H9 (cell line): ENCODE data around the gene CAMK1. TPM values are rescaled to one million over a fixed set of nuclear protein-coding genes. Genes with fewer than 3 reads are reported as not detected.

Experiments used
- DNase-seq: peaks from one replicate; pipeline ENCODE4 v3.0.0-alpha.2; 2017
- H2AFZ ChIP-seq: one replicate; pipeline ENCODE4 v1.6.1; 2013; ENCODE audit warnings: mild to moderate bottlenecking, low read length, control low read depth, moderate library complexity
- H2AK5ac ChIP-seq: 2 replicates; pipeline ENCODE4 v1.6.1; 2013; ENCODE audit warnings: low read length, control low read depth, mixed read lengths; ENCODE audit not compliant: insufficient read length
- H2BK120ac ChIP-seq: one replicate; pipeline ENCODE4 v1.6.1; 2013; ENCODE audit warnings: low read depth, mild to moderate bottlenecking, low read length, control low read depth, inconsistent platforms; ENCODE audit not compliant: poor library complexity, severe bottlenecking
- H2BK12ac ChIP-seq: 2 replicates; pipeline ENCODE4 v1.6.1; 2013; ENCODE audit warnings: low read length, control low read depth, mixed read lengths, low read depth; ENCODE audit not compliant: insufficient read length
- H2BK15ac ChIP-seq: 2 replicates; pipeline ENCODE4 v1.6.1; 2013; ENCODE audit warnings: low read depth, low read length, control low read depth
- H2BK20ac ChIP-seq: one replicate; pipeline ENCODE4 v1.6.1; 2013; ENCODE audit warnings: low read depth, mild to moderate bottlenecking, low read length, control low read depth, inconsistent platforms; ENCODE audit not compliant: poor library complexity, severe bottlenecking
- H2BK5ac ChIP-seq: 2 replicates; pipeline ENCODE4 v1.6.1; 2013; ENCODE audit warnings: low read length, control low read depth, mixed read lengths; ENCODE audit not compliant: insufficient read length
- H3K14ac ChIP-seq: 2 replicates; pipeline ENCODE4 v1.6.1; 2013; ENCODE audit warnings: low read length, control low read depth; ENCODE audit not compliant: insufficient read depth
- H3K18ac ChIP-seq: 2 replicates; pipeline ENCODE4 v1.6.1; 2013; ENCODE audit warnings: low read depth, mild to moderate bottlenecking, mixed read lengths, low read length, control low read depth; ENCODE audit not compliant: insufficient read length
- H3K23ac ChIP-seq: 2 replicates; pipeline ENCODE4 v1.6.1; 2013; ENCODE audit warnings: low read length, control low read depth, mixed read lengths, low read depth; ENCODE audit not compliant: insufficient read length
- H3K23me2 ChIP-seq: 2 replicates; pipeline ENCODE4 v1.6.1; 2013; ENCODE audit warnings: low read depth, mild to moderate bottlenecking, mixed read lengths, low read length, control low read depth; ENCODE audit not compliant: insufficient read length, poor library complexity, severe bottlenecking
- H3K27ac ChIP-seq: 2 replicates; pipeline ENCODE4 v1.5.1; 2013; ENCODE audit warnings: low read length, control low read depth, mixed read lengths, low read depth; ENCODE audit not compliant: insufficient read length
- H3K27me3 ChIP-seq: 2 replicates; pipeline ENCODE4 v1.6.1; 2013; ENCODE audit warnings: low read length, control low read depth, inconsistent platforms; ENCODE audit not compliant: insufficient read depth
- H3K4ac ChIP-seq: 2 replicates; pipeline ENCODE4 v1.6.1; 2013; ENCODE audit warnings: low read depth, mild to moderate bottlenecking, control low read depth, inconsistent platforms, low read length, moderate library complexity
- H3K4me1 ChIP-seq: 2 replicates; pipeline ENCODE4 v1.6.1; 2013; ENCODE audit warnings: low read length, control low read depth, inconsistent platforms; ENCODE audit not compliant: insufficient read depth
- H3K4me2 ChIP-seq: 2 replicates; pipeline ENCODE4 v1.6.1; 2013; ENCODE audit warnings: low read length, control low read depth, mixed read lengths; ENCODE audit not compliant: insufficient read length, insufficient read depth
- H3K56ac ChIP-seq: 2 replicates; pipeline ENCODE4 v1.6.1; 2013; ENCODE audit warnings: low read depth, mild to moderate bottlenecking, mixed read lengths, low read length, control low read depth; ENCODE audit not compliant: insufficient read length
- H3K79me1 ChIP-seq: 2 replicates; pipeline ENCODE4 v1.6.1; 2013; ENCODE audit warnings: low read depth, mild to moderate bottlenecking, moderate library complexity, low read length, control low read depth, inconsistent platforms; ENCODE audit not compliant: insufficient read depth, poor library complexity, severe bottlenecking
- H3K79me2 ChIP-seq: 2 replicates; pipeline ENCODE4 v1.6.1; 2013; ENCODE audit warnings: low read length, control low read depth, inconsistent platforms; ENCODE audit not compliant: insufficient read depth
- H3K9ac ChIP-seq: 2 replicates; pipeline ENCODE4 v1.6.1; 2013; ENCODE audit warnings: low read length, control low read depth, mixed read lengths; ENCODE audit not compliant: insufficient read length; ENCODE audit errors: extremely low read depth
- H3K9me3 ChIP-seq: one replicate; pipeline ENCODE4 v1.6.1; 2013; ENCODE audit warnings: low read depth, low read length, inconsistent platforms; ENCODE audit not compliant: control insufficient read depth
- H3T11ph ChIP-seq: one replicate; pipeline ENCODE4 v1.6.1; 2013; ENCODE audit warnings: mild to moderate bottlenecking, low read length, control low read depth, inconsistent platforms
- H4K20me1 ChIP-seq: one replicate; pipeline ENCODE4 v1.6.1; 2013; ENCODE audit not compliant: control insufficient read depth, insufficient read length, insufficient read depth
- H4K5ac ChIP-seq: 2 replicates; pipeline ENCODE4 v1.6.1; 2013; ENCODE audit warnings: low read depth, mild to moderate bottlenecking, mixed read lengths, low read length, control low read depth; ENCODE audit not compliant: insufficient read length
- H4K8ac ChIP-seq: replicated peaks from 2 replicates; pipeline ENCODE4 v1.6.1; 2013; ENCODE audit warnings: low read length, control low read depth, mixed read lengths, low read depth; ENCODE audit not compliant: insufficient read length
- H4K91ac ChIP-seq: 2 replicates; pipeline ENCODE4 v1.6.1; 2013; ENCODE audit warnings: low read depth, mild to moderate bottlenecking, moderate library complexity, mixed read lengths, low read length, control low read depth; ENCODE audit not compliant: insufficient read length
- H3K27ac Mint-ChIP-seq, 3 experiments: 2 replicates in 2 of 3; 3 replicates in 1 of 3; pipeline ENCODE4 v1.8.0; 2020 to 2021; ENCODE audit warnings: mixed read lengths in 3 of 3, mild to moderate bottlenecking in 1 of 3, moderate library complexity in 1 of 3
- H3K27me3 Mint-ChIP-seq: 2 replicates; pipeline ENCODE4 v1.8.0; 2021; ENCODE audit warnings: low read depth, mild to moderate bottlenecking, moderate library complexity, mixed read lengths
- H3K36me3 Mint-ChIP-seq, 3 experiments: 2 replicates in 2 of 3; 3 replicates in 1 of 3; pipeline ENCODE4 v1.8.0; 2020 to 2021; ENCODE audit warnings: low read depth in 3 of 3, mixed read lengths in 3 of 3; ENCODE audit not compliant: insufficient read depth in 1 of 3
- H3K4me1 Mint-ChIP-seq, 2 experiments: 2 replicates each; pipeline ENCODE4 v1.8.0; 2020; ENCODE audit warnings: mixed read lengths in 2 of 2
- H3K4me3 Mint-ChIP-seq, 2 experiments: 2 replicates in 1 of 2; 3 replicates in 1 of 2; pipeline ENCODE4 v1.8.0; 2020 to 2021; ENCODE audit warnings: mild to moderate bottlenecking in 2 of 2, mixed read lengths in 2 of 2, moderate library complexity in 1 of 2
- H3K9me3 Mint-ChIP-seq, 2 experiments: 2 replicates in 1 of 2; 3 replicates in 1 of 2; pipeline ENCODE4 v1.8.0; 2020; ENCODE audit warnings: mild to moderate bottlenecking in 2 of 2, mixed read lengths in 2 of 2, moderate library complexity in 1 of 2
- CTCF ChIP-seq: fragments of 200-600 bp; sonication (generic); conservative IDR thresholded peaks from 3 replicates; pipeline ENCODE4 v1.8.0; 2021; ENCODE audit warnings: antibody characterized with exemption, mild to moderate bottlenecking
- WGBS: extraction: QIAGEN DNeasy Blood & Tissue Kit; methylation state at CpG from one replicate; pipeline ENCODE4 v1.1.7; 2013; ENCODE audit warnings: missing lambda C conversion rate, low lambda C conversion rate, mixed read lengths; ENCODE audit not compliant: insufficient read length; ENCODE audit errors: extremely low coverage; 5-methylcytosine and 5-hydroxymethylcytosine counted together
- total RNA-seq: library from RNA; stranded (reverse); gene quantifications from 2 replicates; pipeline ENCODE4 v1.2.1, GENCODE V29; 2021

The CAMK1 gene
- total RNA-seq, 1 experiment from 2014 or later = 9.2 TPM

- Histone ChIP-seq H3K4ac (no peak overlapping the region), H3K4me1 (no peaks in the 10 kb centered on the region), H2AK5ac (no peak overlapping the region), H3T11ph (no peak overlapping the region), H4K5ac (no peak overlapping the region), H4K8ac (no peak overlapping the region), H3K79me1 (no peaks in the 10 kb centered on the region), H3K23me2 (no peaks in the 10 kb centered on the region), H3K56ac (no peak overlapping the region), H4K91ac (no peak overlapping the region), H2BK5ac (no peak overlapping the region), H3K18ac (no peak overlapping the region), H3K23ac (no peak overlapping the region), H2BK120ac (no peak overlapping the region), H3K27ac (no peak overlapping the region), H3K27me3 (no peaks in the 10 kb centered on the region), H3K9ac (no peak overlapping the region), H4K20me1 (no peaks in the 10 kb centered on the region), H3K9me3 (no peaks in the 10 kb centered on the region), H2AFZ (no peak overlapping the region), H2BK20ac (no peak overlapping the region), H2BK15ac (no peak overlapping the region), H3K79me2 (no peaks in the 10 kb centered on the region), H3K4me2 (no peak overlapping the region), H3K14ac (no peak overlapping the region), H2BK12ac (no peak overlapping the region)
- no CpG with 5 or more reads among the region's 13 CpGs for WGBS
- DNase-seq = no peak
- TF ChIP-seq CTCF = no peak
- no peak overlapping the region for H3K4me3 Mint-ChIP-seq
- peaks cover 62 to 100% (median 92%) of the 10 kb centered on the region in 3 experiments; a peak in 6 of 7 replicates for H3K36me3 Mint-ChIP-seq
- H3K27me3 Mint-ChIP-seq = no peaks in the 10 kb centered on the region
- H3K4me1 Mint-ChIP-seq = peaks cover 3% of the 10 kb centered on the region in 2 experiments
- no peaks in the 10 kb centered on the region for H3K9me3 Mint-ChIP-seq
- no peak overlapping the region for H3K27ac Mint-ChIP-seq
Observed at GRCh38 chr3:9744162-9744561, 25.6 kb downstream of the CAMK1 start.
